ENCODE results near the gene TIMM10.

The TIMM10 gene

GRCh38 chr11:57481915-57482781 is 48.4 kb downstream of the TIMM10 start:
- DNase-seq = no peak

- no peak for DNase-seq
Measured at GRCh38 chr11:57481315-57481714, 49.2 kb downstream of the TIMM10 start.

- DNase-seq = peak; percentile 89
Measured at GRCh38 chr11:57480409-57481137, 50.0 kb downstream of the TIMM10 start.

GRCh38 chr11:57479911-57480310 is 50.6 kb downstream of the TIMM10 start:
- DNase-seq = no peak

GRCh38 chr11:57479021-57479663 is 51.4 kb downstream of the TIMM10 start:
- DNase-seq = no peak

Measured in stimulated activated CD8-positive, alpha-beta memory T cell treated with anti-CD3 and anti-CD28 coated beads, Interleukin-4, amount 100 ng/mL, for 48 hours (primary cell).